Measurements from ENCODE around the gene NDUFS8.

The NDUFS8 gene

DNA sequence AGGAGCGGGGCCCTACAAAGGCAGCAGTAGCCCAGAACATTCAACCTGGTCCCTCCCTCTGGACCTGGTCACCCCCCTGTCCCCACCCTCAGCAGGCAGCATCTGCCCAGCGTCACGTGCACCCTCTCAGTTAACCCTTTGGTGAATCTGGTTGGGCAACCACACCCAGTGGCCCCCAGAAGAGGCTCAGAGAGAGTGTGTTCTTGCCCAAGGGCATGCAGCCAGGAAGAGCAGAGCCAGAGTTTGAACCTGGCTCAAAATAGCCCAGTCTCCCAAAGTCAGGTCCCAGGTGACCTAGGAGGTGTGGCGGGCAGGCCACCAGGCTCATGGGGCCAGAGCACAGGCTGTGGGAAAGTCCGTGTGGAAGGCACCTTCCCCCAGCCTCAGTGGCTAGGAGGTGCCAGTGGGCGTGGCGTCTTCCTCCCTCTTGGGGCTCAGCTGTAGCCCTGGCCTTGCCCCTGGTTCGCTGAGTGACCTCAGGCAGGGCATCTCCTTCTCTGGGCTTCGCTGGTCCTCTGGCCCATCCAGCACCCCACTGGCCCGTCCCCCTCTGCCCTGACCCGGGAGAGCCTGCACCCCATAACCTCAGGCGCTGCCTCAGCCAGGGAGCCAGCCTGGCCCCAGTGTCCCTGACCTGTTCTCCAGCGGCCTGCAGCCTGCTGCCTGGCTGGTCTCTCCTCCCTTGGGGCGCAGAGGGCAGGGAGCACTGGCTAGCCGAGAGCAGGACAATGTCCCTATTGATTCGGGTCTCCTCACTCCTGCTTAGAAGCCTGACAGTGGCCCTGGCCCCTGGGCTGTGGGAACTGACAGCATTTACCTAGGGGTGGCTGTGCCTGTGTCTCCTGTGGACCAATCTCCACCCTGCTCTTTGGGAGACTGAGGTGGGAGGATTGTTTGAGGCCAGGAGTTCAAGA lies 13.3 kb upstream of the NDUFS8 start:
- DNase-seq, result peak; percentile 33

GRCh38 chr11:68017980-68018729 lies 12.3 kb upstream of the NDUFS8 start:
- no peak for DNase-seq

DNA sequence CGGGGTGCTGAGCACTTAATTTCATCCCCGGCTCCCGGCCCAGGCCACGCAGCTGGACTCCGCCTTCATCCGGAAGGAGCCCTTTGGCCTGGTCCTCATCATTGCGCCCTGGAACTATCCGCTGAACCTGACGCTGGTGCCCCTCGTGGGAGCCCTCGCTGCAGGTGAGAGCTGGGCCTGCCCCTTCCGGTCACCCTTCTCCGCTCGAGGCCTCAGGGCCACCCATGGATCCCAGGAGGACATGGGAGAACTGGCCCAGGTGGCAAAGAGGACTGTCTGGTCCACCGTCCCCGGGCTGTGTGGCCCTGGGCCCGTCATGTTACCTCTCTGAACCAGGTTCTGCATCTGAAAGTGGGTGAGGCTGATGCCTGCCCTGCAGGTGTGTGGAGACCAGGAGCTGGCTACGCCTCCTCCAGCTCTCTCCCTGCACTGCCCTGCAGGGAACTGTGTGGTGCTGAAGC lies 11.7 kb upstream of the NDUFS8 start:
- no peak for DNase-seq

DNA sequence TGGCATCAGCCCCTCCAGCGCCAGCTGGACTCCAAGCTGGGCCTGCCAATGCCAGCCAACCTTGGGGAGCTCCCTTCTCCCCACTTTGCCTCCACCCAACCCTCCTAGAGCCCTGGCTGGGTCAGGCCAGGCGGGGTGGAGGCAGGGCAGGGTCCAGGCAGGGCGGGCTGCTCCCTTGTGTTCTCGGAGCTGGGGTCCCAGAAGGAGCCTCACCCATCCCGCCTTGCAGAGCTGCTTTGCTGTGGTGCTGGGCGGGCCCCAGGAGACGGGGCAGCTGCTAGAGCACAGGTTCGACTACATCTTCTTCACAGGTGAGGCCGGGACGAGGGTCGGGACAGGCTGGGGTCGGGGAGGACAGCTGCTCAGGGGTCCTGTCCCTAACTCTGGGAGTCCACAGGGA lies 11.0 kb upstream of the NDUFS8 start:
- DNase-seq, result no peak

GRCh38 chr11:68020575-68020974 lies 9.9 kb upstream of the NDUFS8 start:
- no peak for DNase-seq

GRCh38 chr11:68021167-68021787 lies 9.2 kb upstream of the NDUFS8 start:
- peak; percentile 10 for DNase-seq

- no peak for DNase-seq
Observed at GRCh38 chr11:68022531-68022930, 8.0 kb upstream of the NDUFS8 start.

DNA sequence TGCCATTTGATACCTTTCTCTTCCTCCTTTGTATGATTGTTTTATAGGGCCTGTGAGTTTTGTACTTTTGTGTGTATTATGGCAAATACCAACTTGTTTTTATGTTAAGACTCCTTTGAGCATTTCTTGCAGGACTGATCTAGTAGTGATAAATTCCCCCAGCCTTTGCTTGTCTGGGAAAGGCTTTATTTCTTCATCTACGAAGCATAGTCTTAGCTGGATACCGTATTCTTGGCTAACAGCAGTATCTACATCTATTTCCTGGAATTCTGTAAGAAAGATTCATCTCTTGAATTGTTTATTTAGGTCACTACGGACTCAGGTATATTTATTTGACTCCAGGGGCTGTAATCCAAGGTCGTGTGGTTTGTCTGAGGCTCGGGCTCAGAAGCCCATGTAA lies 6.0 kb upstream of the NDUFS8 start:
- no peak for DNase-seq

- peak; percentile 23 for DNase-seq
Observed at GRCh38 chr11:68025047-68025446, 5.4 kb upstream of the NDUFS8 start.

DNA sequence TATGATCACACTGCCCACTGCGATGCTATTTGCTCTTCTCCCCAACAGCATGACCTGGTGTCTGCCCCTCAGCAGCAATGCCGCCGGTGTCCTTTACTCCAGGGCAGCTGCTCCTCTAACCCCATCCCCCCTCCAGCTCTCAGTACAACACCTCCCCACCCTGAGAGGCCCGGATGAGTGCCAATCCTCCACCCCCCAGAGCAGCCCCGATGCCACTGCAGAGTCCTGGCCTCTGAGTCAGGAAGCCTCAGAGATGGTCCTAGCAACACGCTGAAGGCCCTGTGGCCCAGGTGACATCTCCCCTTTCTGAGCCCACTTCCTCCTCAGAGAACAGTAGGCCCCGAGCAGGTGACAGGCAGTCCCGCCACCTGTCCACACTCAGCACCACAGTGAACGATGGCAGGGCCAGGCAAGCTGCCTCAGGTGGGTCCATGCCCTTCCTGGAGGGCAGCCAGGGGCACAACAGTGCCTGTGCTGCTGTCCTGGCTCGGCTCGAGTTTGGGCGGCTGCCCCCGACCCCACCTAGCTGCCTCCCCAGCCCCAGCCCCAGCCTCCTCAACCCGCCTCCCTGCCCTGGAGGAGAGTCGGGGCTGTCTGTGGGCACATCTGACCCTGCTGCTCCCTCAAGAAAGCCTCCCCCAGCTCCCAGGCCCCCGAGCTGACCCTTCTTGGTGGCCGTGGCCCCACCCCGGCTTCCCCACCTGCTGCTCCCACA lies 3.9 kb upstream of the NDUFS8 start:
- no peak for DNase-seq

- DNase-seq, result no peak
Observed at GRCh38 chr11:68027667-68028066, 2.8 kb upstream of the NDUFS8 start.

GRCh38 chr11:68028802-68029545 lies 1.5 kb upstream of the NDUFS8 start:
- DNase-seq, result no peak

DNA sequence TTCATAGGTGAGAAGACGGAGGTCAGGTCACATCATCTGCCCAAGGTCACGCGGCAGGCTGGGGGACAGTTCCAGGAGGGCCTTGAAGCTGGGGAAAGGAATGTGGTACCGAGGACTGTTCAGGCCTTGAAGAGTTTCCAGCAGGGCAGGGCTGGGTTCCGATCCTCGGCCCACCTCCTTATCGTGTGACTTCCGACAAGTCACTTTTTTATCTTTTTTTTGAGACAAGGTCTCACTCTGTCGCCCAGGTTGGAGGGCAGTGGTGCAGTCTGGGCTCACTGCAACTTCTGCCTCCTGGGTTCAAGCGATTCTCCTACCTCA lies 623 bp downstream of the NDUFS8 start:
- no peak for DNase-seq

GRCh38 chr11:68032003-68032402 lies 1.5 kb downstream of the NDUFS8 start:
- DNase-seq, result no peak

- DNase-seq, result no peak
Observed at GRCh38 chr11:68032997-68033707, 2.7 kb downstream of the NDUFS8 start.

DNA sequence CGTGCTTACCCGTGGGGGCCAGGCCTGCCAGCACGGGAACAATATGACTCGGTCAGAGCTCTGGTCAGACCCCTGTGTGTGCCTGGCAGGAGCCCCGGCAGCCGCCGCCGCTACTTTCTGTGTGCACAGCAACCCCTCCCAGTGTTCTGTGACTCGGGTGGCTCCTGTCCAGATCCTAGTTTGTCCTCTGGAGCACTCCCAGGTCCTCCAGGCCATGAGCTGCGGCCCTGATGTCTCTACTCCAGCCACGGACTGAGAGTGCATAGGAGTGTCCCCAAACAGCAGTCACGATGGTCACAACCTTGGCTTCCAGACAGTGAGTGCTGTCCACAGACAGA lies 3.2 kb downstream of the NDUFS8 start:
- DNase-seq, result no peak

DNA sequence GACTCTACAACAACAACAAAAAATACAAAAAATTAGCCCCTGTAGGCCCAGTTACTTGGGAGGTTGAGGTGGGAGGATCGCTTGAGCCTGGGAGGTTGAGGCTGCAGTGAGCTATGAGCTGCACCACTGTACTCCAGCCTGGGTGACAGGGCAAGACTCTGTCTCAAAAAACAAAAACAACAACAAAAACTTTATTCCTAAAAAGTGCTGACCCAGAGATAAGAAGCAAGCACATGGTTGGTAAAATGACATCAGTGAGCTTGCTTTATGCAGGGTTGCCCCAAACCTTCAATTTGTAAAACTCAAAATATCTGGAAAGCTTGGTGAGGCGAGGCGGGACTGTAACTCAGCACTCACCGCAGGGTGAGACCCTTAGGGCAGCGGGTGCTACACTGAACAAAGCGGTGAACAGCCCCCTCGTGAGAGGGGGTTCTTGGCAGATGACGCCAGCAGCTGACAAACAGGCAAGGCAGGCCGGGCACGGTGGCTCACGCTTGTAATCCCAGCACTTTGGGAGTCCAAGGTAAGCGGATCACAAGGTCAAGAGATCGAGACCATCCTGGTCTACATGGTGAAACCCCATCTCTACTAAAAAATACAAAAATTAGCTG lies 4.9 kb downstream of the NDUFS8 start:
- DNase-seq, result no peak

GRCh38 chr11:68036141-68036716 lies 5.7 kb downstream of the NDUFS8 start:
- no peak for DNase-seq

GRCh38 chr11:68036717-68037239 lies 6.3 kb downstream of the NDUFS8 start:
- DNase-seq, result no peak

GRCh38 chr11:68037411-68038225 lies 7.1 kb downstream of the NDUFS8 start:
- no peak for DNase-seq
